ENCODE results near the gene UBE2J2.

DNA sequence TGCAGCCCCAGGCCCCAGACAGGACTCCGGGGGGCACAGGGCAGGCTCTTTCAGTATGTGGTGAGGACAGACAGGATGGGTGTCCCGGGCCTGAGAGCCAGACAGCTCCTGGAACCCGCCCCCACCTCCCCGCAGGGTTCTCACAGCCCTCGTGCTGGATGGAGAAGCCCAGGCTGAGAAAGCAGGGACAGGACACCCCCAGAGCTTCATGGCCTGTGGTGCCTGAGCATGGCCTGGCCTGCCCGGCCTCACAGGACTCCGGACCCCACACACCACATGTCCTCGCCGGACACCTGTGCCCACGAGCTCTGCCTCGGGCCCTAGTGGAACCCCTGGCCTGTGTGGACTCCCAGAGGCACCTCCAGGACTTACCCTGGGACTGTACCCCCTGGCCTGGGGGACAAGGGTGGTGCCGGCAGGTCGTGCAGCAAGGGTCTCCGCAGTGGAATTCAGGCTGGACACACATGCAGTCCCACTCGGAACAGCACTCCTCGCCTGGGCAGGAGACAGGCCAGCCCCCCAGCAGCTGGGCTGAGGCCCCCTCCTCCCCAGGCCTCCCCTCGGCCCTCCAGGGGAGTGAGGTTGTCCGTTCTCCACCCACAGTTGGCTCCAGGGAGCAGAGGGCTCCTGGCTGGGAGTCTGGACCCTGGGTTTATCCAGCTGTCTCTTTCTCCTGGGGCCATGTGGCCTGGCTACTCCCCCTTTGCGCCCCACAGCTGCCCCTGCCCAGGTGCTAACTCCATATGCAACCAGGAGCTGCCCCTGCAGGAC lies 68.5 kb downstream of the UBE2J2 start:
- TF ChIP-seq, protein P1, sequence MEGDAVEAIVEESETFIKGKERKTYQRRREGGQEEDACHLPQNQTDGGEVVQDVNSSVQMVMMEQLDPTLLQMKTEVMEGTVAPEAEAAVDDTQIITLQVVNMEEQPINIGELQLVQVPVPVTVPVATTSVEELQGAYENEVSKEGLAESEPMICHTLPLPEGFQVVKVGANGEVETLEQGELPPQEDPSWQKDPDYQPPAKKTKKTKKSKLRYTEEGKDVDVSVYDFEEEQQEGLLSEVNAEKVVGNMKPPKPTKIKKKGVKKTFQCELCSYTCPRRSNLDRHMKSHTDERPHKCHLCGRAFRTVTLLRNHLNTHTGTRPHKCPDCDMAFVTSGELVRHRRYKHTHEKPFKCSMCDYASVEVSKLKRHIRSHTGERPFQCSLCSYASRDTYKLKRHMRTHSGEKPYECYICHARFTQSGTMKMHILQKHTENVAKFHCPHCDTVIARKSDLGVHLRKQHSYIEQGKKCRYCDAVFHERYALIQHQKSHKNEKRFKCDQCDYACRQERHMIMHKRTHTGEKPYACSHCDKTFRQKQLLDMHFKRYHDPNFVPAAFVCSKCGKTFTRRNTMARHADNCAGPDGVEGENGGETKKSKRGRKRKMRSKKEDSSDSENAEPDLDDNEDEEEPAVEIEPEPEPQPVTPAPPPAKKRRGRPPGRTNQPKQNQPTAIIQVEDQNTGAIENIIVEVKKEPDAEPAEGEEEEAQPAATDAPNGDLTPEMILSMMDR (IDR thresholded peaks at IDR 0.05; ENCODE audit: low read depth, low read length, missing input control) = no peak
- no peak for TF ChIP-seq ZBTB33 (IDR thresholded peaks at IDR 0.05)
- no peak for TF ChIP-seq FOXA1 (IDR thresholded peaks at IDR 0.05)
- TF ChIP-seq TAF1 (conservative IDR thresholded peaks at IDR 0.05) = no peak
- TF ChIP-seq, protein P2, sequence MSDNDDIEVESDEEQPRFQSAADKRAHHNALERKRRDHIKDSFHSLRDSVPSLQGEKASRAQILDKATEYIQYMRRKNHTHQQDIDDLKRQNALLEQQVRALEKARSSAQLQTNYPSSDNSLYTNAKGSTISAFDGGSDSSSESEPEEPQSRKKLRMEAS (IDR thresholded peaks at IDR 0.05) = no peak
- TF ChIP-seq EGR1 (IDR thresholded peaks at IDR 0.05; ENCODE audit: low read depth in 2 of 2) = no peak
- no peak for TF ChIP-seq JUND (IDR thresholded peaks at IDR 0.05)
- TF ChIP-seq REST (IDR thresholded peaks at IDR 0.05) = no peak
- TF ChIP-seq FOXA2 (IDR thresholded peaks at IDR 0.05) = no peak
- TF ChIP-seq, protein P3, sequence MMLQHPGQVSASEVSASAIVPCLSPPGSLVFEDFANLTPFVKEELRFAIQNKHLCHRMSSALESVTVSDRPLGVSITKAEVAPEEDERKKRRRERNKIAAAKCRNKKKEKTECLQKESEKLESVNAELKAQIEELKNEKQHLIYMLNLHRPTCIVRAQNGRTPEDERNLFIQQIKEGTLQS (IDR thresholded peaks at IDR 0.05) = no peak
- no peak for TF ChIP-seq RXRA (IDR thresholded peaks at IDR 0.05)
